Astrocyte (in vitro differentiated cells and primary cell): ENCODE measurements around the gene FAM170B. TPM values are rescaled to one million over a fixed set of nuclear protein-coding genes. Genes with fewer than 3 reads are reported as not detected.
A peak's percentile ranks its signal among the peaks of the same experiment; 100 is the strongest.

Source experiments
- DNase-seq: peaks from one replicate; pipeline ENCODE4 v3.0.0-alpha.2; 2010; ENCODE audit warnings: low read depth
- FAIRE-seq: peaks from 2 replicates; lab custom pipeline; 2011; peaks lifted over from hg19 to GRCh38; lab: Jason Lieb, UNC
- H2AFZ ChIP-seq: 2 replicates; pipeline ENCODE4 v1.6.0; 2012; ENCODE audit warnings: low read depth, low read length, inconsistent platforms
- H3K27ac ChIP-seq: 2 replicates; pipeline ENCODE4 v1.5.1; 2011; ENCODE audit warnings: low read depth, low read length, inconsistent platforms
- H3K27me3 ChIP-seq: 2 replicates; pipeline ENCODE4 v1.6.0; 2011; ENCODE audit warnings: low read length, inconsistent platforms; ENCODE audit not compliant: insufficient read depth
- H3K36me3 ChIP-seq: 2 replicates; pipeline ENCODE4 v1.5.1; 2011; ENCODE audit warnings: low read length, inconsistent platforms; ENCODE audit not compliant: insufficient read depth
- H3K4me1 ChIP-seq: 2 replicates; pipeline ENCODE4 v1.5.1; 2011; ENCODE audit warnings: low read length, inconsistent platforms; ENCODE audit not compliant: insufficient read depth
- H3K4me2 ChIP-seq: 2 replicates; pipeline ENCODE4 v1.6.0; 2012; ENCODE audit warnings: low read length, inconsistent platforms
- H3K4me3 ChIP-seq: 2 replicates; pipeline ENCODE4 v1.5.1; 2011; ENCODE audit warnings: low read depth, mild to moderate bottlenecking, low read length, inconsistent platforms; ENCODE audit not compliant: insufficient read depth
- H3K79me2 ChIP-seq: 2 replicates; pipeline ENCODE4 v1.6.0; 2012; ENCODE audit warnings: mild to moderate bottlenecking, low read length, inconsistent platforms; ENCODE audit not compliant: insufficient read depth
- H3K9ac ChIP-seq: 2 replicates; pipeline ENCODE4 v1.6.0; 2012; ENCODE audit warnings: mild to moderate bottlenecking, low read length, inconsistent platforms
- H3K9me3 ChIP-seq: 2 replicates; pipeline ENCODE4 v1.5.1; 2012; ENCODE audit warnings: low read depth, mild to moderate bottlenecking, low read length, inconsistent platforms; ENCODE audit not compliant: insufficient read depth
- H4K20me1 ChIP-seq: 2 replicates; pipeline ENCODE4 v1.6.0; 2012; ENCODE audit warnings: low read length, inconsistent platforms; ENCODE audit not compliant: insufficient read depth
- H3K27ac Mint-ChIP-seq: one replicate; pipeline ENCODE4 v1.8.0; 2021; ENCODE audit warnings: mild to moderate bottlenecking, mixed read lengths; ENCODE audit not compliant: unreplicated experiment
- H3K27me3 Mint-ChIP-seq: one replicate; pipeline ENCODE4 v1.8.0; 2021; ENCODE audit warnings: low read depth, mixed read lengths; ENCODE audit not compliant: unreplicated experiment
- H3K36me3 Mint-ChIP-seq: one replicate; pipeline ENCODE4 v1.8.0; 2021; ENCODE audit warnings: low read depth, mixed read lengths; ENCODE audit not compliant: unreplicated experiment
- H3K4me1 Mint-ChIP-seq: one replicate; pipeline ENCODE4 v1.8.0; 2021; ENCODE audit warnings: low read depth, mixed read lengths; ENCODE audit not compliant: unreplicated experiment
- H3K4me3 Mint-ChIP-seq: one replicate; pipeline ENCODE4 v1.8.0; 2021; ENCODE audit warnings: mild to moderate bottlenecking, moderate library complexity, mixed read lengths; ENCODE audit not compliant: unreplicated experiment
- H3K9me3 Mint-ChIP-seq: one replicate; pipeline ENCODE4 v1.8.0; 2021; ENCODE audit warnings: mild to moderate bottlenecking, mixed read lengths; ENCODE audit not compliant: unreplicated experiment
- CTCF ChIP-seq: IDR thresholded peaks from 2 replicates; pipeline ENCODE4 v1.5.1; 2011; ENCODE audit warnings: low read depth, mild to moderate bottlenecking, inconsistent platforms, low read length, moderate library complexity; ENCODE audit not compliant: insufficient read depth
- EZH2 ChIP-seq: IDR thresholded peaks from 2 replicates; pipeline ENCODE4 v1.6.1; 2012; ENCODE audit warnings: mild to moderate bottlenecking, low read length, inconsistent platforms; ENCODE audit not compliant: insufficient read depth
- total RNA-seq: library from RNA; stranded (reverse); gene quantifications from 2 replicates; pipeline ENCODE4 v1.2.1, GENCODE V29; 2021

FAM170B gene
- total RNA-seq, 1 donor from 2014 or later: not detected

GRCh38 chr10:49135575-49136313 lies 1.9 kb upstream of the FAM170B start:
- no peak overlapping the region for H2AFZ ChIP-seq
- Mint-ChIP-seq H3K4me1 (peaks cover 24% of the 10 kb centered on the region), H3K27me3 (peaks cover 14% of the 10 kb centered on the region), H3K9me3 (no peaks in the 10 kb centered on the region), H3K36me3 (peaks cover under 1% of the 10 kb centered on the region), H3K4me3 (no peak overlapping the region), H3K27ac (peak overlapping the region; percentile 36)
- FAIRE-seq (no peak), DNase-seq (no peak)
- H3K4me1 ChIP-seq: peaks cover 34% of the 10 kb centered on the region
- no peaks in the 10 kb centered on the region for H3K27me3 ChIP-seq
- no peak overlapping the region for H3K27ac ChIP-seq
- no peaks in the 10 kb centered on the region for H3K79me2 ChIP-seq
- no peak overlapping the region for H3K4me3 ChIP-seq
- no peak overlapping the region for H3K9ac ChIP-seq
- peak overlapping the region; percentile 32 for H3K4me2 ChIP-seq
- H3K36me3 ChIP-seq: no peaks in the 10 kb centered on the region
- no peaks in the 10 kb centered on the region for H3K9me3 ChIP-seq
- H4K20me1 ChIP-seq: no peaks in the 10 kb centered on the region
- no peak for TF ChIP-seq CTCF
- no peak for TF ChIP-seq EZH2

- Mint-ChIP-seq H3K36me3 (peaks cover 2% of the 10 kb centered on the region), H3K27ac (no peak overlapping the region), H3K4me3 (no peak overlapping the region), H3K27me3 (peaks cover 16% of the 10 kb centered on the region), H3K4me1 (peaks cover 14% of the 10 kb centered on the region), H3K9me3 (no peaks in the 10 kb centered on the region)
- Histone ChIP-seq H3K27me3 (peaks cover 2% of the 10 kb centered on the region), H3K4me3 (no peak overlapping the region), H3K27ac (no peak overlapping the region), H2AFZ (no peak overlapping the region), H3K36me3 (no peaks in the 10 kb centered on the region), H4K20me1 (no peaks in the 10 kb centered on the region), H3K79me2 (no peaks in the 10 kb centered on the region), H3K9ac (no peak overlapping the region), H3K4me2 (no peak overlapping the region), H3K4me1 (peaks cover 21% of the 10 kb centered on the region), H3K9me3 (no peaks in the 10 kb centered on the region)
- TF ChIP-seq CTCF (no peak), EZH2 (no peak)
- DNase-seq (no peak), FAIRE-seq (no peak)
Measured at GRCh38 chr10:49134327-49134726, 506 bp upstream of the FAM170B start.

GRCh38 chr10:49132362-49132737 lies 1.5 kb downstream of the FAM170B start:
- no peak overlapping the region for H3K4me3 Mint-ChIP-seq
- H3K27me3 Mint-ChIP-seq: peaks cover 28% of the 10 kb centered on the region
- DNase-seq (no peak), FAIRE-seq (no peak)
- Histone ChIP-seq H3K36me3 (no peaks in the 10 kb centered on the region), H3K9me3 (no peaks in the 10 kb centered on the region), H3K9ac (no peak overlapping the region), H2AFZ (no peak overlapping the region), H3K4me1 (peaks cover 6% of the 10 kb centered on the region), H4K20me1 (no peaks in the 10 kb centered on the region), H3K79me2 (no peaks in the 10 kb centered on the region), H3K27ac (no peak overlapping the region), H3K27me3 (peaks cover 2% of the 10 kb centered on the region), H3K4me3 (no peak overlapping the region), H3K4me2 (no peak overlapping the region)
- peaks cover 2% of the 10 kb centered on the region for H3K36me3 Mint-ChIP-seq
- TF ChIP-seq CTCF: no peak
- TF ChIP-seq EZH2: no peak
- H3K27ac Mint-ChIP-seq: no peak overlapping the region
- no peaks in the 10 kb centered on the region for H3K9me3 Mint-ChIP-seq
- H3K4me1 Mint-ChIP-seq: peaks cover 6% of the 10 kb centered on the region
